ENCODE measurements around the gene IBTK.

The IBTK gene

GRCh38 chr6:82243884-82244283, 3.7 kb downstream of the IBTK start:
- TF ChIP-seq CTCF (IDR thresholded peaks at IDR 0.05; ENCODE audit: low read depth, low read length, poor library complexity, severe bottlenecking) (no peak), EZH2phosphoT487 (IDR thresholded peaks at IDR 0.05; ENCODE audit: borderline replicate concordance, low read length) (no peak)
- Histone ChIP-seq H3K4me1 (ENCODE audit: control insufficient read depth, low read length) (peaks cover 53% of the 10 kb centered on the region), H3K36me3 (ENCODE audit: control insufficient read depth, low read length) (peaks cover 54% of the 10 kb centered on the region), H3F3A (ENCODE audit: control insufficient read depth, insufficient read depth) (no peaks in the 10 kb centered on the region), H3K4me2 (ENCODE audit: low read length) (peak overlapping the region; percentile 37; the same call in 1 of the 2 replicates), H4K20me1 (ENCODE audit: control insufficient read depth, insufficient read depth, low read depth, low read length) (no peaks in the 10 kb centered on the region; the same call in 1 of the 2 replicates), H3K27ac (ENCODE audit: low read depth, low read length) (no peak overlapping the region), H3K9me2 (replicated peaks; ENCODE audit: control insufficient read depth, low read length) (no peaks in the 10 kb centered on the region), H3K4me3 (ENCODE audit: low read length) (no peak overlapping the region), H3K27me3 (ENCODE audit: control insufficient read depth, low read length) (no peaks in the 10 kb centered on the region), H3K79me2 (ENCODE audit: control insufficient read depth, low read length) (peaks cover 93% of the 10 kb centered on the region), H3K9me3 (ENCODE audit: control insufficient read depth, insufficient read depth, low read length) (no peaks in the 10 kb centered on the region)

- no peaks in the 10 kb centered on the region for H3K27me3 ChIP-seq (ENCODE audit: control insufficient read depth, low read length)
- H3K4me2 ChIP-seq (ENCODE audit: low read length), result peak overlapping the region; percentile 32
- peaks cover 54% of the 10 kb centered on the region for H3K36me3 ChIP-seq (ENCODE audit: control insufficient read depth, low read length)
- H3K9me3 ChIP-seq (ENCODE audit: control insufficient read depth, insufficient read depth, low read length), result no peaks in the 10 kb centered on the region
- 0 out of 2 replicates have a peak overlapping the region, but pooled peaks have one; percentile 11 for H3K4me3 ChIP-seq (ENCODE audit: low read length)
- TF ChIP-seq CTCF (IDR thresholded peaks at IDR 0.05; ENCODE audit: low read depth, low read length, poor library complexity, severe bottlenecking), result no peak
- TF ChIP-seq EZH2phosphoT487 (IDR thresholded peaks at IDR 0.05; ENCODE audit: borderline replicate concordance, low read length), result no peak
- H3K9me2 ChIP-seq (replicated peaks; ENCODE audit: control insufficient read depth, low read length), result no peaks in the 10 kb centered on the region
- H3K4me1 ChIP-seq (ENCODE audit: control insufficient read depth, low read length), result peaks cover 31% of the 10 kb centered on the region
- no peaks in the 10 kb centered on the region for H3F3A ChIP-seq (ENCODE audit: control insufficient read depth, insufficient read depth)
- no peaks in the 10 kb centered on the region; the same call in 1 of the 2 replicates for H4K20me1 ChIP-seq (ENCODE audit: control insufficient read depth, insufficient read depth, low read depth, low read length)
- H3K79me2 ChIP-seq (ENCODE audit: control insufficient read depth, low read length), result peaks cover 95% of the 10 kb centered on the region
- no peak overlapping the region for H3K27ac ChIP-seq (ENCODE audit: low read depth, low read length)
Observed at GRCh38 chr6:82240186-82240585, 7.4 kb downstream of the IBTK start.

GRCh38 chr6:82239597-82239996, 7.9 kb downstream of the IBTK start:
- peaks cover 26% of the 10 kb centered on the region for H3K4me1 ChIP-seq (ENCODE audit: control insufficient read depth, low read length)
- no peaks in the 10 kb centered on the region for H3K9me3 ChIP-seq (ENCODE audit: control insufficient read depth, insufficient read depth, low read length)
- no peaks in the 10 kb centered on the region for H3K9me2 ChIP-seq (replicated peaks; ENCODE audit: control insufficient read depth, low read length)
- no peak overlapping the region for H3K27ac ChIP-seq (ENCODE audit: low read depth, low read length)
- no peak for TF ChIP-seq CTCF (IDR thresholded peaks at IDR 0.05; ENCODE audit: low read depth, low read length, poor library complexity, severe bottlenecking)
- no peak for TF ChIP-seq EZH2phosphoT487 (IDR thresholded peaks at IDR 0.05; ENCODE audit: borderline replicate concordance, low read length)
- H3F3A ChIP-seq (ENCODE audit: control insufficient read depth, insufficient read depth), result no peaks in the 10 kb centered on the region
- peaks cover 50% of the 10 kb centered on the region for H3K36me3 ChIP-seq (ENCODE audit: control insufficient read depth, low read length)
- no peak overlapping the region for H3K4me2 ChIP-seq (ENCODE audit: low read length)
- H3K79me2 ChIP-seq (ENCODE audit: control insufficient read depth, low read length), result peaks cover 91% of the 10 kb centered on the region
- no peak overlapping the region for H3K4me3 ChIP-seq (ENCODE audit: low read length)
- H4K20me1 ChIP-seq (ENCODE audit: control insufficient read depth, insufficient read depth, low read depth, low read length), result no peaks in the 10 kb centered on the region; the same call in 1 of the 2 replicates
- H3K27me3 ChIP-seq (ENCODE audit: control insufficient read depth, low read length), result no peaks in the 10 kb centered on the region

Data from DOHH2 (cell line).